HL-60/S4 treated with retinoic acid at 250 ng/mL for 4 days and 3 days (cell line): Measurements from ENCODE around the gene SEBOX.

ENCODE experiments used
- in situ Hi-C: fragments of 300-500 bp; cut with MboI; formaldehyde crosslinking; loops from 2 replicates; pipeline ENCODE4 v1.7.0; 2022; ENCODE audit warnings: low sequenced_read_pairs

SEBOX gene

DNA sequence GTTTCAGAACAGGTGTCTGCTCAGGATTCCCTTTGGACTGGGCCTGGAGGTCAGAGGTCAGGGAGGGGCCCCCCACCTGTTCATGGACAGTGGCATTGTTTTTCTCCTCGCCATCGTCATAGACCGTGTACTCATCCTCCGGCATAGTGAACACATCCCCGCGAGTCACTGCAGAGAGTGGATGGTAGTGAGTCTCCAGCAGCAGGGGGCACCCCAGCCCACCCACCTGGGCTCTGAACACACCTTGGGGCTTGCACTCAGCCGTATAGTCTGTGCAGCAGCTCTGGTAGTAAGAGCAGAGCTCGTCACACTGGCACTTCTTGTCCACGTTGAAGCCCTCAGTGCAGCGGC, 4.7 kb upstream of the SEBOX start:
- in situ Hi-C loops, result no loop called here

DNA sequence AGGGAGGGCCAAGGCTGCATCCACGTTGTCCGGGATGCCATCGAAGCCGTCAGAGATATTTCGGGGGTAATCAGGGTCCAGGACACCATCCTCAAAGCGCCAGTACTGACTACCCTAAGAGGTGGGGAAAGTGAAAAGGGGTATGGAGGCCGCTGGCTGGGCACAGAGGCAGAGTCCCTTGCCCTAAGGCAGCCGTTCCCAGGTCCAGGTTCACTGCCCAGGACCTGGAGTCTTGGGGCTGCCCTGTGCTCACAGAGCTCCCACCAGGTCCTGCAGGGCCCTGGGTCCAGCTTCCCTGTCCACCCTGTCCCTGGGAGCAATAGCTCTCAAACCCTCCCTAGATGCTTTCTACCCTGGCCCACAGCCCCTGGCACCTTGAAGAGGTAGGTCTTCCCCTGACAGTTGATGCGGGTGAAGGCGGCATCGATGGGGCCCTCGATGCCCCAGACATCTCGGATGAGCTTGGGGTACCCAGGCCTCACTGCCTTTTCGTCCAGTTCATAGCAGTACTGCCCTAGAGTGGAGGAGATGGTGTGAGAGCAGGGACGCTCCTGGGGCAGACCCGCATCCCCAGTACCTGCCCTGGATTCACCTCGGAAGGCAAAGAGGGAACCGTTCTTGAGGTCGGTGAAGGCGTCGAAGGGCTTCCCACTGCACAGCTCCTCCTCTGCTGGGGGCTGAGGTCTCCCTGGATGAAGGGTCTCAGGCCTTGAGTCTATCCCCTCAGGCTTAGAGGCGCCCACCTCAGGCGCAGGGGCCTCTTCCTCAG, 4.1 kb upstream of the SEBOX start:
- in situ Hi-C loops, result no loop called here

DNA sequence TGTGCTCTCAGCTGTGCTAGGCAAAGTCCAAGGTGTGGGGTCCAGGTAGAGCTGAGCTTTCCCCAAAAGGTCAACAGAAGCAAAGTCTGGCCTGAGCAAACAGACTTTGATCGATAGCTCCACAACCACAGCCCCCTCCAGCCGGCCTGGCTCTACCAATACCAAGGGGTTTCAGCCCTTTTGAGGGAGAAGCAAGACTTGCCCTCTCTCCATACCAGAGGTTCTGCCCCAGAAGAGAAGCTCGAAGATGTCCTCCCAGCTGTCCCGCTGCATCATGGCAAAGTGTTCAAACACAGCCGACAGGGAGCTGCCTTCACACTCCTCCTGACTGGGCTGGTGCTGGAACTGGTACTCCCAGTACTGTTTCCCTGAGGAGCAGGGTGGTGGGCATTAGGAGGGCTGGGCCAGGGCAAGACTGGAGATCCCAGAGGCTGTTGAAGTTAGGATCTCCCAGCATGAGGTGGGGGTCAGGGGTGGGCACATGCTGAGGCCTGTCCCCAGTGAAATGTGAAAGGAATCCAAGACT, 3.4 kb upstream of the SEBOX start:
- in situ Hi-C loops, result no loop called here

DNA sequence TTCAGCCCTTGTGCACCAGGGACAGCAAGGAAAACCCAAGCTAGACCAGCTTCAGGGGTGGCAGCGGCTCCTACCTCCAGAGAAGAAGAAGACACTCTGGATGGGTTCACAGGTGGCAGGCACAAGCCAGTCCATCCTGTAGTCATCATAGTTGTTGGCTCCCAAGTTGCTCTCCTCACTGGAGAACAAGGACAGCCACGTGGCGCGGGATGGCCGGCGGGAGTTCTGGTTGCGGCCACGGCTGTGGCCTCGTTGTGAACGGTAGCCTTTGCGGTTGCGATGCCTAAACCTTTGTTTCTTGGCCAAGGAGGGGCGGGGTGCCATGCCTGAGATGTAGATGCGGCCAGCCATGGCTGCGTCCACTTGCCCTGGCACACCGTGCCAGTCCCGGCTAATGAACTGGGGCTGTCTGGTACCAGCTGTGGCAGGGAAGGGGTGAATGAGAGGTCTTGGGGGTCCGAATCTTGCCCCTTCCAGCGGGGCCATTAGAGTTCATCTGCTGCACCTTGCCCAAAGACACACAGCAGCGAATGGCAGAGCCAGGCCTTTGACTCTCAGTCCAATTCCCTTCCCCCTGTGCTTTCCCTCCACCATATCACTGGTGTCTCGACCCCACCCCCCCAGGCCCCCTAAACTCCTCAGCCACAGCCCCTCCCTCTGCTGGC, 2.8 kb upstream of the SEBOX start:
- in situ Hi-C loops, result no loop called here

DNA sequence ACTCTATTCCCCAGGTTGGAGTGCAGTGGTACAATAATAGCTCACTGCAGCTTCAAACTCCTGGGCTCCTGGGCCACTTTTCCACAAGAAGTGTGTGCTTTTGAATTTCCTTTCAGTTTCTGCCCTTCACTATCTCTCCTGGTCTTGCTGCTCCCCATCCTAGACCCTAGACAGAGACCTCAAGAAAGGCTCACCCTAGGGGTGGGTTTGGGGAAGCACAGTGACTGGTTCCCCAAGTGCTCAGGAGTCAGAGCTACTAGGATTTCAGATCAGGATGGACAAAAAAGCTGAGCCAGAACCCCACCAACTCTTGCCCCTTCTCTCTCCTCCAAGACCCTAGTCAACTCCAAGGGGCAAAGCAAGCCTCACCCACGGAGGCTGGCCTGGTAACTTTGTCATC, 1.6 kb upstream of the SEBOX start:
- in situ Hi-C loops, result no loop called here

DNA sequence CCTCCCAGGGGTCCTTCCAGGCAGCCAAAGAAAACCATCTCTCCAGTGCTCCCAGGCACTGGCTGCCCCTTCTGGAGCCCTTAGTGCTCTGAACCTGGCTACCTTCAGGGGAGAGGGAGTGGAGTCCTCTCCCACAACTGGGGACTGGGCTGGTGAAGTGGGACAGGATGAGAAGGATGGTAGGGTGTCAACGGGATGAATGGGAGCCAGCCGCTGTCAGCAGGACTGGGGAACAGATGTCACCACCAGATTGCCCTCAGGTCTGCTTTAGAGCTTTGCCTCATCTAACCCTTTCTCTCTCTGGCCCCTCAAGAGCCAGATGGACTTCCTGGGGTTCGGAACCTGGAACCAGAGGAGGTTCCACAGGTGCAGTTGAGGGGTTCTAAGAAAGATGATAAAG, 488 bp upstream of the SEBOX start:
- in situ Hi-C loops, result no loop called here

DNA sequence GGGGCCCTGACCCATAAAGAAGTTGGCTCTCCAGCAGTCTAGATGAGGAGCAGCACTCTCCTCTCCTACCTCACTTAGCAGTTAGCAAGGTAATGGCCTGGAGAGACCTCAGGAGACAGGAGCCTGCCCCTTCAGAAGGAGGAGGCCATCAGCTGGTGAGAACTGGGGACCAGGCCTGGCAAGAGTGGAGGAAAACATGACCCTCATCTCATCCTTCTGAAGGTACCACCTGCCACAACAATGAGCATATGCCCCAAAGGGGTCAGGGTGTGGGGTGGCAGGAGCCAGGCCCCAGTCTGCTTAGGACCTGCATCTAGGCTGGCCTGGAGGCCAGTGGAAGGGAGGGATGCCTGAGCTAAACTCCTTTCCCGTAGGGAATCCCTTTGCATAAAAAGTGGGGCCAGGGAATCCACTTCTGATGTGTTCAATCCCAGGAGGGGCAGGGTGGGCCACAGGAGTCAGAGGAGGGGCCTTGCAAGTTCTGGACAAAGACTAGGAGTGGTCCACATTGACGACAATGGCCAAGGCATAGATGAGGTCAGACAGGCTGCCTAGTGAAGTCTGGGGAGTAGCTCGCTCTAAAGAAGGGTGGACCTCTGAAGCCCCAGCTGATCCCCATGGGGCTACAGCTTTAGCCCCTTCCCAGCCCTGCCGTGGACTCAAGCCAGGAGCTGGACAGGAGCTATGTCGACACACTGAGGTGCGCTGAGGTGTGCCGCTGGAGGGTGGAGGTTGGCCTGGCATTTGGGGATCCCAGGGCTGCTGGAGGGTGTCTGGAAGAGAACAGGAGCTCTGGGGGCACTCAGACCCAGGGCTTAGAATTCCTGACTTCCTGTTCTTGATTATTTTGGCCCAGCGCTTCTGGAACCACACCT, 986 bp downstream of the SEBOX start:
- in situ Hi-C loops, result no loop called here

DNA sequence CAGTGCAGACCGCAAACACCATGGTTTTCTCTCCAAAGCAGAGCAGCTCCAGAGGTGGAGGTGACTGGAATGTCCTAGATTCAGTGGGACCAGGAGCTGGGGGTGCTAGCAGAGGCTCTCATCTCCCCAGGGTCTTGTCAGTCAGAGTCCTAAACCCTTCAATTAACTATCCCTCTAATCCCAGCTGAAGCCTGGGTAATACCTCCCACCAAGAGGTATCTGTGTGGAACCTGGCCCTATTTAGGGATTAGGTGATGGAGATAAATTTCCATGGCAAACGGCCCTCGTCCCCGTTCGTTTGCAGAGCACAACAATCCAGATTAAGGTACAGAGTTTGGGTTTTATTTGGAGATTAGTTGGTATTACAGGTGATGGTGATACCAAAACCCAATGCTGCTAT, 1.8 kb downstream of the SEBOX start:
- in situ Hi-C loops, result no loop called here

DNA sequence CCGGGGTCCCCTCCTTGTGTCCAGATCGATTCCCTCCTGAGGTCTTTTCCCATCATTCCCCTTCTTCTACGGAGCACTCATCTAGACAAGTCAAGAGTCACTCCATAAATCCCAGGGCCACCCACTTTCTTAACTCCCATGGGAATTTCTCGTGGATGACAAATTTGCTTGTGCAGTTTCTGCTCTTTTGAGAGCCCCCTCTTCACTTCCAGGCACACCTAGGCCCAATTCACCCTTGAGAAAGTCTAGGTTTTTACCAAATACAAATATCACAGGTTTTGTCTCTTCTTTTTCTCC, 7.2 kb downstream of the SEBOX start:
- in situ Hi-C loops, result no loop called here

DNA sequence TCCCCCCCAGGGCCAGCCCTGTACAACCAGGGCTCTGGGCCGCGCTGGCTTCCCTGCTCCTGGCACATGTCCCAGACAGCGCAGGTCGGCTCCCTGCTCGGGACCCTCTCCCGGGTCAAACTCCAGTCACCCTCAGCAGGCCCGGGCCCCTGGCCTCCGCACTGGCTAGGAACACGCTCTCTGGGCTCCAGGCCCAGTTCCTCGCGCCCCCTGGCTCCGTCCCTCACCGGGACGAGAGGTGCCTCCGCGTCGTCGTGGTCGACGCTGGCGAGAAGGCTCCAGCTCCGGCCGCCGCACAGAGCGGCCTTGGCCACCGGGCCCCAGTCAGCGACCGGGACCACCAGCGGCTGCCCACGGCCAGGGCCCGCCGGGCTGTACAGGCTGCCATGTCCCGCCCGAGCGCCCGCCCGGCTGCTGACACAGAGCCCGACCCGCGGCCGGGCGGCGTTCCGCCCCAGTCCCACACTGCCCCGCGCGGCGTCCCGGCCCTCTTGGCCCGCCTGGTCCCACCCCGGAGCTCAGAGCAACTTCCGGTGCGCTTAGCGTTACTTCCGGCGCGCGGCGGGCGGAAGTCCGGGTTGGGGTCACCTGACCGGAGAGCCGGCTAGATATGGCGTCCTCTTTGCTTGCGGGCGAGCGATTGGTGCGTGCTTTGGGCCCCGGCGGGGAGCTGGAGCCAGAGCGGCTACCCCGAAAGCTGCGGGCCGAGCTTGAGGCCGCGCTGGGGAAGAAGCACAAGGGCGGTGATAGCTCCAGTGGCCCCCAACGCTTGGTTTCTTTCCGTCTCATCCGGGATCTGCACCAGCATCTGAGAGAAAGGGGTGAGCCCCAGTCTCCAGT, 7.7 kb downstream of the SEBOX start, which contains the start of gene POLDIP2:
Gene POLDIP2 (minus strand): TSS at position 467 of the 840 bp plus-strand sequence. CDS start 79 bp downstream, at position 388.
- in situ Hi-C loops, result no loop called here

DNA sequence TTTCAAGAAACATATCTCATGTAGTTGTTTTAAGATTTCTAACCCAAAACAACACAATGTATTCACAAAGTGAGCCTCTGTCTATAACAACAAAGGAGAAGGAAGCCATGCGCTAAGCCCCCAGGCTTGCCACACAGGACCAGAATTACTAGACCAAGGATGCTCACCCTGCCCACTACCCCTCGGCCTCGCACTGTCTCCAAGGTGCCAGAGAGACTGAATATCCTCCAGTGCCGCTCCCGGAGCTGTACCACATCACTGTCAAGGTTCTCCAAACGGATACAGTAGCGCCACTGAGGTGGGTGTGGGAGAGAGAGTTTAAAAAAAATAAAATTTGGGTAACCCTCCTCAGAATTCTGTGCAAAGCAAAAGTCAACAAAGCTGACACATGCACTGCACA, 14.7 kb downstream of the SEBOX start:
- in situ Hi-C loops, result no loop called here

DNA sequence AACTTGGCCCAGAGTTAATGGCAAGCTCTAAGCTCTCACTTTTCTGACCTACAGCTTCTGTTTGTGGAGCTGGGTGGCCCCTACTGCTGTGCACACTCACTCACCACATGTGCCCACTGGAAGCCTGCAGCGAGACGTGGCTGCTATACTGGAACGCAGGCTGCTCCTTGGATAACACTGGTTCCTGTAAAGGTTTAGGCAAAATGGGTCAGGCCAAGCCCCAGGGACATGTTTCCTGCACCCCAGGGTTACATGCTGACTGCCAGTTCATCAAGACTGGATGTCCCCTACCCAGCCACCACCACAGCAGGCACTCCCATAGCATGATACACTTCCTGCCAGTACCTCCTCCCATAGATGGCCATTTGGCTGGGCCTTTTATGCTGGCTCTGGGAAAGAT, 16.0 kb downstream of the SEBOX start:
- in situ Hi-C loops, result no loop called here

DNA sequence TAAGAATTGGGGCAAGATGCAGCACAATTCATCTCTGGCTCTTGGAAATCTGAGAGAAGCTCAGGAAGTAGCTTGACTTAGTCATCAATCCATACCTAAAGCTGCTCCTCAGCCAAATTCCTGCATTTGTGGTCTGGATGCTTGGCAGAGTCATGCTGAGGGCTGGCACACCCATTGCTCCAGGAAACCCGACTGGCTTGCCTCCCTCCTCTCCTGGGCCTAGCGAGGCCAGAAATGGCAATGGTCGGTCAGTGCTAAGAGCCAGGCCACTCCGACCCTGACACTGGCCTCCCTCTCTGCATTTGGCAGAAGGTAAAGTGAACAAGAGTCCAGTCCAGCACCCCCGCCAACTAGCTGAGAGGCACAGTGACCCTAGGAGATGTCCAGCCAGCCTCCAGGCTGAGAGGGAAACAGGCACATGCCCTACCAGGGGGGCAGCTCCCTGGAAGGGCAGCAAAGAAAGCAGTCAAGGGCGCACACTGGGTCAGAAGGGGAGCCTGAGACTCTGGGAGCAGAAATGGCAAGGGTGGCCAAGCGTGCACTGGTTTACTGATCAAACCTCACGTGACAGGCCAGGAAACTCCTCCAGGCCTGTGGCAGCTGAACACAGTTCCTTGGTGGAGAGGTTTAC, 17.6 kb downstream of the SEBOX start:
- in situ Hi-C loops, result no loop called here

DNA sequence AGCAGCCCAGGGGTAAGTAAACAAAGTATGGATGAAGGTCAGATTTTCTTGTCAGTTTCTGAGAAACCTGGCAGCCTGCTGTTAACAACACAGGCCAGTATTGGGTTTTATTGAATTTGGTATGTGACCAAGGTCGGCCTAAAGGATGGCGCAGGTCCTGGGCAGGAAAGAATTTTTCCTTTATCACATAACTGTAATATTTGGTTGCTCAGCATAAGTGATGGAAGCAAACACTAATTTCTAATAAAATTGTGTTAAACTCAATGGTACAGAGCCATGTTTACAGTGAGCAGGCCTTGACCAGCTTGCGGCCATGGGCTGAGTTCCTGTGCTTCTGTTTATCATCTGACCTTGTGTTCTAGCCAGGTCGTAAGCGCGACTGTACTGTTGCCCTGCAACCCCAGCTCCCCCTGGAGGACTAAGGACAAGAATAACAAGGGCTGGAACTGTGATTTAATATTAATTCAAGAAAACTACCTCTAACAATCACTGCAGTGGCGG, 18.2 kb downstream of the SEBOX start:
- in situ Hi-C loops, result no loop called here

DNA sequence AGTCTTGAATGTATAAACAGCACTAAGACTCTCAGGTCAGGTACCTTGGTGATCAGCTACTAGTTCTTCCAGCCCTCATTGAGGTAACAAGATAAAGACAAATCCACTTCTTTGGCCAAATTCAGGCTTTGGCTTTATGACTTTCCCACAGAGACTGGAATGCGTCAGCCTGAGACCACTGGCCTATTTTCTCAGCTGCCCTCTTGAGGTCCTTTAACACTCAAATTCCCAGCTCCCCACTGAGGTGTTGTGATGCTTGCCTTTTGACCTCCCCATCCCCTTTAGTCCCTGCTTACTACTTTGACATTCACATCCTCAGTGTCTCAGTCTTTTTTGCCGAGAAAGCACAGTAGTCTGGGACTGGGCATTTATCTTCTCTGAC, 18.8 kb downstream of the SEBOX start:
- in situ Hi-C loops, result no loop called here

DNA sequence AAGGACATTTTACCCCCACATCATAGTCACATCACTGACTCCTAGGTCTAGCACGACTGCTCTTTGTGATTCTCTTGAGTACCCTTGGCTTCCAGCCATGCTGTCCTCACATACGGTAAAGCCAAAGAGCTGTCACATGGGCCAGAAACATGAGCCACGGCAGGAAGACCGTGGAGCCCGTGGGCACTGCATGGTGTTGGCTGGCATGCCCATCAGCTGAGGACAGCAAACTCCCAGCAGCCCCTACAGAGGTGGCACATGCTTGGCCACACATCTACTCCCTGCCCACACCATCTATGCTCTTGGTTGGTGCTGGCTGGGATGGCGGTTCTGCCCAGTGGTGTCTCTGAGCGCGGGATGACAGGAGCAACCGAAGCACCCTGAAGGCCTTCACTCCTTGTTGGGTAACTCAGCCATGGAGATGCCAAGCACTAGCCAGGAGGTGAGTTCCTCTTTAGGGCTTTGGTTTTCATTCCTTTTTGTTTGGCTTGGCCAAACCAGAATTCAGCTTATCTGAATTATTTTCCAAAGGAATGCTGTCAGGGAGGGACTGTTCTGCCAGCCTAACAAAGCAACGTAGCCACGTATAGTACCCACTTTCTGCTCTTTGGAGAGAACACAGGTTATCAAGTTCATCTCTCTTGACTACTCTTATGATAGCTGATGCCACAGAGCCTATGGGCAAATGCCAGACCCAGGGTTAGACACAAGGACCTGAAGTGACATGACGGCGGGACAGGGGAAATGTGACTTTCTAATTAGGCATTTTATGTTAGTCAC, 19.4 kb downstream of the SEBOX start:
- in situ Hi-C loops, result no loop called here

DNA sequence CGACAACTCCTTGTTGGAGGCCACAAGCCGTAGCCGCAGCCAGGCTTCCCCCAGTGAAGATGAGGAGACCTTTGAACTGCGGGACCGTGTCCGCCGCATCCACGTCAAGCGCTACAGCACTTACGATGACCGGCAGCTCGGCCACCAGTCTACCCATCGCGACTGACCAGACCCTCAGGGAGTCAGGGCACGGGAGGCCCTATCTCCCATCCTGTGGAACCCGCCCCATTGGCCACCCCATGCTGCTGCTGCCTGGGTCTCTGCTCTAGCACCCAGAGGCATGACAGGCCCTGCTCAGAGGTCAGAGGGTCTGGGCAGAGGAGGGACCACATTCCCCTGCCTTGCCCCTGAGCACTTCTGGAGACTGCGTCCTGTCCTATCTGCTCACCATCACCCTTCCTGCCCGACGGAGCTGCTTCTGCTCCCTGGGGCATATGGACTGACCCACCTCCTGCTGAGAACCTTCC, 20.5 kb downstream of the SEBOX start:
- in situ Hi-C loops, result no loop called here

DNA sequence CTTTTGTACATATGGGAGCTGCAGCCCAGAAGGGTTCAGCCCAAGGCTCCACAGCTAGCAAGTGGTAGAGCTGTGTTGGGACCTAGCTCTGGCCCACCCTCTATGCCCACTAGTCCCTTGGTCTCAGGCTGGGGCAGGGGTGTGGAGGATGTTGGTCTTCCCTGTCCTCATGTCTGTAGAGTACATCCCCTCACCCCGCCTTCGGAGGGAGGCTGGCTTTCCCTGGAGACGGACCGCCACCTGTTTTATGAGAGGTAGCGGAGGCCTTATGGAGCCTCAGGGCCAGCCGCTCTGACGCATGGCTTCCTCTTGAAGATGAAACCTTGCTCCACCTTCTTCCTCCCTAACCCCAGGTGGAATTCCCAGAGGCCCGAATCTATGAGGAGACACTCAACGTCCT, 21.0 kb downstream of the SEBOX start:
- in situ Hi-C loops, result no loop called here

DNA sequence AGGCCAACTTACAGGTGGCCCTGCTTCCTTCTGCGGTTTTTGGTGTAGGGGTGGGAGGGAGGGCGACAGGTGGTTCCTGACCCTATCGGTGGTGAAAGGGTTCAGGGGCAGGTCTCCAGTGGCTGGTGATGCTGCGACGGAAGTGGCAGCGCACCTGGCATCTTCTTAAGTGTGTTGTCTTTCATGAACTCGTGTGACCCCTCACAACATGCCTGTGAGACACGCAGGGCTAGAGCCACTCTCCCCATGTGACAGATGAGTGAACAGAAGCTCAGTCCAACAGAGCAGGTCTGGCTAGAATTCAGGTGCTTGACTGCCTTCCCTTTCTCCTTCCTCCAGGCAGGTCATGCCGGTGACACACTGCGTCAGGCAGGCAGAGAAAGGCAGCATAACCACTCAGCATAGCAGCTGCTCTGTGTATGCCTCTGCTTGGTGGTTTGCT, 21.5 kb downstream of the SEBOX start:
- in situ Hi-C loops, result no loop called here
